ENCODE measurements around the gene POGZ. TPM values are rescaled to one million over a fixed set of nuclear protein-coding genes. Genes with fewer than 3 reads are reported as not detected.
"Not testable (repeated sequence)": the region's sequence is repeated elsewhere in the genome, so short reads cannot be mapped to it uniquely, and the experiment has no call there.

POGZ gene
- total RNA-seq, 4 donors from 2014 or later, result 29.3 to 87.3 (median 57.3) TPM

DNA sequence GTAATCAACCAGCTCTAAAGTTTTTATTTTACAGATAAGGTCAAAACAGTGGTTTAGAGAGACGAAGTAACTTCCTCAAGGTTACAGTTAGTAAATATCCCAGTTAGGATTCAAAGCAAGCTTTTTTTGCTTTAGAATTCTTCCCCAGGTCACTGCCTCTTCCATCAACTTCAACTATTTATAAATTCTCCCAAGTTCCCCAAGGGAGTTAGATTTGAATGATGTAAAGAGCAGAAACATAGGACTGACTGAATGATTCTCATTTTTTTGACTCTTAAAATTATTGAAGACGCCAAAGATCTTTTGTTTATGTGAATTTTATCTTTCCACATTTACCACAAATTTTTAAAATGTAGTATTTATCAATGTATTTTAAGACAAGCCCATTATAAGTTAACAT is 4.1 kb downstream of the POGZ start:
- Histone ChIP-seq H3K4me3 (no peak overlapping the region), H3K27me3 (no peaks in the 10 kb centered on the region), H3K27ac (no peak overlapping the region), H3K4me1 (peaks cover 22% of the 10 kb centered on the region), H3K9me3 (no peaks in the 10 kb centered on the region), H3K36me3 (no peaks in the 10 kb centered on the region)
- no peak for DNase-seq (ENCODE audit: low spot score in 2 of 2)
- TF ChIP-seq EP300 (IDR thresholded peaks at IDR 0.05) (no peak), POLR2AphosphoS5 (IDR thresholded peaks at IDR 0.05) (no peak)
- WGBS, result 82% methylated on average over 2 of the region's 2 CpGs

- 51% methylated on average over 2 of the region's 2 CpGs for WGBS
- Histone ChIP-seq H3K27me3 (no peaks in the 10 kb centered on the region), H3K4me1 (peaks cover 28% of the 10 kb centered on the region), H3K9me3 (no peaks in the 10 kb centered on the region), H3K36me3 (no peaks in the 10 kb centered on the region), H3K4me3 (no peak overlapping the region), H3K27ac (no peak overlapping the region)
- TF ChIP-seq CTCF (IDR thresholded peaks at IDR 0.05) (no peak), EP300 (IDR thresholded peaks at IDR 0.05) (no peak), POLR2AphosphoS5 (IDR thresholded peaks at IDR 0.05) (no peak), POLR2A (IDR thresholded peaks at IDR 0.05) (no peak)
- DNase-seq (ENCODE audit: low spot score in 2 of 2), result no peak
These were observed 11.6 kb downstream of the POGZ start for GRCh38 chr1:151447696-151448095.

- DNase-seq (ENCODE audit: low spot score in 2 of 2), result no peak
- WGBS, result 75% methylated on average over 4 of the region's 4 CpGs
- Histone ChIP-seq H3K27ac (no peak overlapping the region), H3K4me3 (no peak overlapping the region), H3K27me3 (no peaks in the 10 kb centered on the region), H3K36me3 (no peaks in the 10 kb centered on the region), H3K9me3 (no peaks in the 10 kb centered on the region), H3K4me1 (peaks cover 32% of the 10 kb centered on the region)
- no peak for TF ChIP-seq CTCF (IDR thresholded peaks at IDR 0.05)
- no peak for TF ChIP-seq POLR2AphosphoS5 (IDR thresholded peaks at IDR 0.05)
- TF ChIP-seq EP300 (IDR thresholded peaks at IDR 0.05), result no peak
- TF ChIP-seq POLR2A (IDR thresholded peaks at IDR 0.05), result no peak
These were observed 14.5 kb downstream of the POGZ start for GRCh38 chr1:151444783-151445177.

DNA sequence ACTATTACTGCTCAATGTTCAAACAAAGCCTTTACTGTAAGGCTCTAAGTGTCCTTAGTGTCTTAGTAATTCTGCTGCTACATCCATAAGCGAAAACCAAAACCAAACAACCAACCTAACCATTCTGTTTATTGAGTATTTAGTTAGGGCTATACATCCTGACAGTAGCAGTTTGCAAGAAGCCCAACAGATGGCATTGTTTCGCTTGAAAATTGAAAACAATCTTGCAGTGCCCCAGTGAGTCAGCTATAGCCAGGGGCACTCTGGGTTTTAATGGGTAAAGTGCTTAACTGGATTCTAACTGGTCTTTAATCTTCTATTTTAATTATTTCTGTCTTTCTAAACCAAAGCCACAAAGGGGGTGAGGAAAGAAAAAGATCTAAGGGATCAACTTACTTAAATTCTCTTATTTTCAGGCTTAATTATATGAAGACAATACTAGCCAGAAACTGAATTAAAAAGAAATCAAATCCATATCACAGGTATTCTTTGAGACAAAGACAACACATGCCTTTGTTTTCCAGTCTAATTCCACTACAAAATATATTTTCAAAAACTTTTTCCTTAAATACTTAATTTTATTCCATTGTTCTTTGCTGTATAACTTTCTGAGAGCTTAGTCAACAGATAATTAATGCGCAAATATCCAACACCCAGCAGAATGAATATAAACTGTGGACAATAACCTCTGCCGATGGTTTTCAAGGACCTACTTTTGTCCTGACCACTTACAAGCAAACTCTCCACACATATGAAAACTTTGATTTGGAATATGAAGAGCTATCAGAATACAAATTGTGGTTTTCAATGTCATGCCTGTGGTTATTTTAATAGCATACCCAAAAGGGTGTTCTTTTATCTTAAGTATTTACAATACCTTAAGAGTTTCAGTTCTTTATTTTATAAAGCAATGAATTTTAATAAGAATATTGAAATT is 15.2 kb downstream of the POGZ start:
- DNase-seq (ENCODE audit: low spot score in 2 of 2), result no peak

GRCh38 chr1:151437396-151437795 is 21.9 kb downstream of the POGZ start:
- DNase-seq (ENCODE audit: low spot score in 2 of 2); H3K36me3 ChIP-seq: not testable (repeated sequence)
- WGBS, result 67% methylated on average over 8 of the region's 8 CpGs

More for the DNA sequence above, 15.2 kb downstream of the POGZ start:
- Histone ChIP-seq H3K27me3 (no peaks in the 10 kb centered on the region), H3K4me1 (peaks cover 32% of the 10 kb centered on the region), H3K27ac (no peak overlapping the region), H3K36me3 (no peaks in the 10 kb centered on the region), H3K9me3 (no peaks in the 10 kb centered on the region), H3K4me3 (no peak overlapping the region)
- 47% methylated on average over 4 of the region's 4 CpGs for WGBS
- TF ChIP-seq EP300 (IDR thresholded peaks at IDR 0.05), result no peak
- peak; percentile 67 to 68 for TF ChIP-seq CTCF (IDR thresholded peaks at IDR 0.05)

GRCh38 chr1:151436985-151437384 is 22.3 kb downstream of the POGZ start:
- Histone ChIP-seq H3K9me3 (no peaks in the 10 kb centered on the region), H3K4me1 (peaks cover 20% of the 10 kb centered on the region), H3K27me3 (no peaks in the 10 kb centered on the region), H3K27ac (no peak overlapping the region), H3K4me3 (no peak overlapping the region), H3K36me3 (peaks cover 9% of the 10 kb centered on the region)
- no peak for DNase-seq (ENCODE audit: low spot score in 2 of 2)
- TF ChIP-seq POLR2AphosphoS5 (IDR thresholded peaks at IDR 0.05) (no peak), POLR2A (IDR thresholded peaks at IDR 0.05) (no peak), EP300 (IDR thresholded peaks at IDR 0.05) (no peak), CTCF (IDR thresholded peaks at IDR 0.05) (no peak)
- WGBS, result 84% methylated on average over 6 of the region's 6 CpGs

More at GRCh38 chr1:151437396-151437795, 21.9 kb downstream of the POGZ start:
- not testable (repeated sequence) for H3K9me3 ChIP-seq, H3K27me3 ChIP-seq, H3K4me3 ChIP-seq, H3K27ac ChIP-seq
- H3K4me1 ChIP-seq, result peaks cover 20% of the 10 kb centered on the region

Data from suprapubic skin (tissue), 4 donors.